ENCODE data around the gene CFAP92. TPM values are rescaled to one million over a fixed set of nuclear protein-coding genes. Genes with fewer than 3 reads are reported as not detected.

The CFAP92 gene
- total RNA-seq, 2 experiments from 2014 or later = 0.19 to 0.45 TPM

- ATAC-seq (ENCODE audit: poor library complexity) = no peak
- Histone ChIP-seq H3K9me3 (ENCODE audit: control insufficient read depth in 1 of 2, insufficient read depth in 1 of 2, low read length in 2 of 2) (no peaks in the 10 kb centered on the region), H3K4me1 (ENCODE audit: insufficient read depth, low read length) (no peaks in the 10 kb centered on the region), H3K36me3 (ENCODE audit: insufficient read depth, low read length) (no peaks in the 10 kb centered on the region), H3K27me3 (ENCODE audit: control insufficient read depth in 1 of 2, insufficient read depth in 2 of 2, low read length in 2 of 2) (peaks cover 0 to 6% of the 10 kb centered on the region in 2 experiments), H3K4me3 (ENCODE audit: low read length) (no peak overlapping the region), H3K27ac (ENCODE audit: low read depth in 1 of 2, low read length in 2 of 2) (no peak overlapping the region)
- Mint-ChIP-seq H3K36me3 (ENCODE audit: low read depth) (no peaks in the 10 kb centered on the region), H3K27me3 (no peaks in the 10 kb centered on the region), H3K4me3 (no peak overlapping the region), H3K9me3 (no peaks in the 10 kb centered on the region), H3K4me1 (ENCODE audit: low read depth) (no peaks in the 10 kb centered on the region), H3K27ac (no peak overlapping the region)
- ChIA-PET POLR2A (interaction anchor here (0.6 kb wide), 1 partner anchor 116 kb away, joined by 3 read pairs; no protein-coding TSS in a partner anchor), CTCF (no interaction called here)
- TF ChIP-seq CTCF (IDR thresholded peaks at IDR 0.05) = no peak
- DNase-seq = no peak
- intact Hi-C loops (cut with DNase I, micrococcal nuclease) = loop anchor here in 1 of 2 experiments (5.0 kb wide), 1 partner anchor 939 kb away; no protein-coding TSS in a partner anchor
These were observed 58.0 kb downstream of the CFAP92 start for GRCh38 chr3:128935922-128936321.

GRCh38 chr3:128933922-128934253 is 60.0 kb downstream of the CFAP92 start:
- Mint-ChIP-seq H3K27ac (no peak overlapping the region), H3K36me3 (ENCODE audit: low read depth) (no peaks in the 10 kb centered on the region), H3K27me3 (no peaks in the 10 kb centered on the region), H3K4me3 (no peak overlapping the region), H3K9me3 (no peaks in the 10 kb centered on the region), H3K4me1 (ENCODE audit: low read depth) (no peaks in the 10 kb centered on the region)
- peaks cover 0 to 3% of the 10 kb centered on the region in 2 experiments for H3K27me3 ChIP-seq (ENCODE audit: control insufficient read depth in 1 of 2, insufficient read depth in 2 of 2, low read length in 2 of 2)
- ATAC-seq (ENCODE audit: poor library complexity) (no peak), DNase-seq (no peak)
- H3K4me3 ChIP-seq (ENCODE audit: low read length) = no peak overlapping the region
- CTCF ChIA-PET = no interaction called here
- no peaks in the 10 kb centered on the region for H3K9me3 ChIP-seq (ENCODE audit: control insufficient read depth in 1 of 2, insufficient read depth in 1 of 2, low read length in 2 of 2)
- no peak for TF ChIP-seq CTCF (IDR thresholded peaks at IDR 0.05)
- H3K36me3 ChIP-seq (ENCODE audit: insufficient read depth, low read length) = no peaks in the 10 kb centered on the region
- POLR2A ChIA-PET = no interaction called here
- H3K4me1 ChIP-seq (ENCODE audit: insufficient read depth, low read length) = no peaks in the 10 kb centered on the region
- intact Hi-C loops (cut with DNase I, micrococcal nuclease) = no loop called here
- H3K27ac ChIP-seq (ENCODE audit: low read depth in 1 of 2, low read length in 2 of 2) = no peak overlapping the region

GRCh38 chr3:128933213-128933921 is 60.5 kb downstream of the CFAP92 start:
- H3K4me3 Mint-ChIP-seq = no peak overlapping the region
- H3K9me3 Mint-ChIP-seq = no peaks in the 10 kb centered on the region
- H3K9me3 ChIP-seq (ENCODE audit: control insufficient read depth in 1 of 2, insufficient read depth in 1 of 2, low read length in 2 of 2) = no peaks in the 10 kb centered on the region
- ChIA-PET CTCF (no interaction called here), POLR2A (no interaction called here)
- H3K4me3 ChIP-seq (ENCODE audit: low read length) = no peak overlapping the region
- intact Hi-C loops (cut with DNase I, micrococcal nuclease) = no loop called here
- H3K36me3 ChIP-seq (ENCODE audit: insufficient read depth, low read length) = no peaks in the 10 kb centered on the region
- H3K4me1 ChIP-seq (ENCODE audit: insufficient read depth, low read length) = no peaks in the 10 kb centered on the region
- no peak overlapping the region for H3K27ac ChIP-seq (ENCODE audit: low read depth in 1 of 2, low read length in 2 of 2)
- H3K4me1 Mint-ChIP-seq (ENCODE audit: low read depth) = no peaks in the 10 kb centered on the region
- H3K36me3 Mint-ChIP-seq (ENCODE audit: low read depth) = no peaks in the 10 kb centered on the region
- no peak overlapping the region for H3K27ac Mint-ChIP-seq
- ATAC-seq (ENCODE audit: poor library complexity) (no peak), DNase-seq (no peak)
- H3K27me3 ChIP-seq (ENCODE audit: control insufficient read depth in 1 of 2, insufficient read depth in 2 of 2, low read length in 2 of 2) = peaks cover 0 to 3% of the 10 kb centered on the region in 2 experiments
- no peaks in the 10 kb centered on the region for H3K27me3 Mint-ChIP-seq
- no peak for TF ChIP-seq CTCF (IDR thresholded peaks at IDR 0.05)
